ENCODE data around the gene WFDC8. TPM values are rescaled to one million over a fixed set of nuclear protein-coding genes. Genes with fewer than 3 reads are reported as not detected.

Gene WFDC8
- total RNA-seq (2014; rRNA removed; shearing (Covaris generic)) (not detected in 2 replicates), total RNA-seq (2022) (not detected in 2 replicates), Bru-seq, nascent RNA (not detected), BruChase-seq, experiment 1, labeled RNA remaining after a 6-hour chase (not detected), BruChase-seq, experiment 2, labeled RNA remaining after a 2-hour chase (not detected)
- long read RNA-seq, result 0 reads

GRCh38 chr20:45579184-45579583, at the start of gene WFDC8:
Gene WFDC8 (minus strand): TSS chr20:45579284. CDS start chr20:45579247, 37 bp downstream.
- H3K36me3 ChIP-seq (ENCODE audit: insufficient read depth, low read length), result no peaks in the 10 kb centered on the region
- H3K9me3 ChIP-seq (ENCODE audit: low read length), result no peaks in the 10 kb centered on the region
- no peaks in the 10 kb centered on the region for H4K20me1 ChIP-seq (ENCODE audit: insufficient read depth, low read length)
- no TSS peak for BruUV-seq (replicated peaks)
- H3K27ac ChIP-seq (ENCODE audit: low read depth, low read length, poor library complexity, severe bottlenecking), result no peak within 1 kb of the TSS
- CTCF ChIA-PET (ENCODE audit: unreplicated experiment), result no interaction called here
- no peaks in the 10 kb centered on the region for H3K79me2 ChIP-seq (ENCODE audit: insufficient read depth, low read depth, low read length)
- no peak within 1 kb of the TSS for H2AFZ ChIP-seq (ENCODE audit: low read length)
- intact Hi-C loops (cut with micrococcal nuclease; ENCODE audit: unreplicated experiment), result no loop called here
- no peak within 1 kb of the TSS for H3K4me3 ChIP-seq (ENCODE audit: low read depth, low read length, poor library complexity, severe bottlenecking)
- H3K9me2 ChIP-seq (ENCODE audit: insufficient read depth, low read length), result no peaks in the 10 kb centered on the region
- no peaks in the 10 kb centered on the region for H3K4me1 ChIP-seq (ENCODE audit: insufficient read depth, low read length, poor library complexity, severe bottlenecking)
- POLR2A ChIA-PET, result no interaction called here
- DNase-seq (ENCODE audit: low spot score), result no peak
- H3K4me2 ChIP-seq (ENCODE audit: low read length), result no peak within 1 kb of the TSS
- no peak for TF ChIP-seq CTCF (conservative IDR thresholded peaks at IDR 0.05; ENCODE audit: low read length)
- no peak for TF ChIP-seq EZH2phosphoT487 (IDR thresholded peaks at IDR 0.05; ENCODE audit: borderline replicate concordance, low read depth, low read length)

DNA sequence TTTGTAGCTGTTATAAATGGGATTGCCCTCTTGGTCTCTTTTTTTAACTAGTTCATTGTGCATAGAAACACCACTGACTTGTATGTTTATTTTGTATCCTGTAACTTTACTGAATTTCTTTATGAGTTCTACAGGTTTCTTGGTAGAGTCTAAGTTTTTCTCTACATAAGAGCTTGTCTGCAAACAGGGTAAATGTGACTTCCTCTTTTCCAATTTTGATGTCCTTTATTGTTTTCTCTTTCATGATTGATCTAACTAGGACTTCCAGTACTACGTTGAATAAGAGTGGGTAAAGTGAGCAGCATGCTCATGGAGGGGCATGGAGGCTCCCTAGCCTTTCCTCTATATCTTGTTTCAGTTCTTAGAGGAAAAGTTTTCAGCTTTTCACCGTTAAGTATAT, 47.5 kb upstream of the WFDC8 start:
- intact Hi-C loops (cut with micrococcal nuclease; ENCODE audit: unreplicated experiment), result no loop called here
- Histone ChIP-seq H3K27ac (ENCODE audit: low read depth, low read length, poor library complexity, severe bottlenecking) (no peak overlapping the region), H3K4me1 (ENCODE audit: insufficient read depth, low read length, poor library complexity, severe bottlenecking) (no peaks in the 10 kb centered on the region), H4K20me1 (ENCODE audit: insufficient read depth, low read length) (no peaks in the 10 kb centered on the region), H3K9me3 (ENCODE audit: low read length) (no peaks in the 10 kb centered on the region), H3K36me3 (ENCODE audit: insufficient read depth, low read length) (no peaks in the 10 kb centered on the region), H3K4me3 (ENCODE audit: low read depth, low read length, poor library complexity, severe bottlenecking) (no peak overlapping the region), H3K79me2 (ENCODE audit: insufficient read depth, low read depth, low read length) (no peaks in the 10 kb centered on the region), H2AFZ (ENCODE audit: low read length) (no peak overlapping the region), H3K4me2 (ENCODE audit: low read length) (no peak overlapping the region), H3K9me2 (ENCODE audit: insufficient read depth, low read length) (no peaks in the 10 kb centered on the region)
- TF ChIP-seq CTCF (conservative IDR thresholded peaks at IDR 0.05; ENCODE audit: low read length) (no peak), EZH2phosphoT487 (IDR thresholded peaks at IDR 0.05; ENCODE audit: borderline replicate concordance, low read depth, low read length) (no peak)
- BruUV-seq (replicated peaks), result no TSS peak
- POLR2A ChIA-PET, result no interaction called here
- DNase-seq (ENCODE audit: low spot score), result no peak
- CTCF ChIA-PET (ENCODE audit: unreplicated experiment), result no interaction called here

DNA sequence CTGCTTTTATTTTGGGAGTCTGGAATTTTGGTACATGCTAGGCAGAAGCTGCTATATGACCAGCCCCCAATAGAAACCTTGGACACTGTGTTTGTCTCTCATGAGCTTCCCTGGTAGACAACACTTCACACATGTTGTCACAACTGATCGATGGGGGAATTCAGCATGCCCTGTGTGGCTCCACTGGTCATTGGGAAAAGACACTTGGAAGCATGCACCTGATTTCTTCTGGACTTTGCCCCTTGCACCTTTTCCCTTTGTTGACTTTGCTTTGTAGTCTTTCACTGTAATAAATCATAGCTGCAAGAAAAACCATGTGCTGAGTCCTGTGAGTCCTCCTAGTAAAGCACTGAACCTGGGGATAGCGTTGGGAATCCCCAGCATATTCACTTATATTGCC, 42.5 kb upstream of the WFDC8 start:
- no peak overlapping the region for H3K27ac ChIP-seq (ENCODE audit: low read depth, low read length, poor library complexity, severe bottlenecking)
- BruUV-seq (replicated peaks), result no TSS peak
- no peak overlapping the region for H3K4me3 ChIP-seq (ENCODE audit: low read depth, low read length, poor library complexity, severe bottlenecking)
- no peaks in the 10 kb centered on the region for H3K4me1 ChIP-seq (ENCODE audit: insufficient read depth, low read length, poor library complexity, severe bottlenecking)
- TF ChIP-seq EZH2phosphoT487 (IDR thresholded peaks at IDR 0.05; ENCODE audit: borderline replicate concordance, low read depth, low read length) (no peak), CTCF (conservative IDR thresholded peaks at IDR 0.05; ENCODE audit: low read length) (no peak)
- CTCF ChIA-PET (ENCODE audit: unreplicated experiment), result no interaction called here
- no peaks in the 10 kb centered on the region for H3K9me3 ChIP-seq (ENCODE audit: low read length)
- H3K79me2 ChIP-seq (ENCODE audit: insufficient read depth, low read depth, low read length), result no peaks in the 10 kb centered on the region
- intact Hi-C loops (cut with micrococcal nuclease; ENCODE audit: unreplicated experiment), result no loop called here
- H3K36me3 ChIP-seq (ENCODE audit: insufficient read depth, low read length), result no peaks in the 10 kb centered on the region
- H2AFZ ChIP-seq (ENCODE audit: low read length), result no peak overlapping the region
- no peak overlapping the region for H3K4me2 ChIP-seq (ENCODE audit: low read length)
- no peaks in the 10 kb centered on the region for H4K20me1 ChIP-seq (ENCODE audit: insufficient read depth, low read length)
- no peaks in the 10 kb centered on the region for H3K9me2 ChIP-seq (ENCODE audit: insufficient read depth, low read length)
- DNase-seq (ENCODE audit: low spot score), result no peak
- POLR2A ChIA-PET, result no interaction called here
